Measurements from ENCODE around the gene YTHDC2. TPM values are rescaled to one million over a fixed set of nuclear protein-coding genes. Genes with fewer than 3 reads are reported as not detected.

The YTHDC2 gene
- total and polyA plus RNA-seq, 2 experiments from 2014 or later: 7.8 to 10.3 TPM

DNA sequence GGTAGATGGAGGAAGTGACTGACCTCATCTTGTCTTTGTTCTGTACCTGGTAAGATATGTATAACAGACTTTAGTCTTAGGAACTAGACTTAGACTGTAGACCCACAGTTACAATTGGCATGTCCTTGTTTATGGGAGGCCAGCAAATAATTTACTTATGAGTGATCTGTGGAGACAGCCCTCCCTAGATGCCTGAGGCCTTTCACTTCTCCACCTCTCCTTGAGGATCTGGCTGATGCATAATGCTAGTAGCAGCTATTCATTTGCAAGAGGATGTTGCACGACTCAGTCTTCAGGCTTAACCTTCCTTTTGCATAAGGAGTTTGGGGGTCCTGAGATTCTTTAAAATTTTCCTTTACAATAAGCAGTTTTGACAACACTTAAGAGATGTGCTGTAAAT, 100.7 kb downstream of the YTHDC2 start:
- Histone ChIP-seq H4K20me1 (ENCODE audit: insufficient read depth) (no peaks in the 10 kb centered on the region), H3K9me3 (ENCODE audit: low read depth) (no peaks in the 10 kb centered on the region), H2AFZ (no peak overlapping the region), H3F3A (ENCODE audit: insufficient read depth) (no peaks in the 10 kb centered on the region), H3K27ac (no peak overlapping the region), H3K27me3 (replicated peaks; ENCODE audit: insufficient read depth) (peaks cover 20% of the 10 kb centered on the region; the same call in 1 of the 2 replicates), H3K36me3 (ENCODE audit: low read depth) (no peaks in the 10 kb centered on the region), H3K4me1 (ENCODE audit: insufficient read depth) (no peaks in the 10 kb centered on the region), H3K4me2 (ENCODE audit: unreplicated experiment) (no peak overlapping the region), H3K79me2 (ENCODE audit: insufficient read depth) (no peaks in the 10 kb centered on the region), H3K9ac (no peak overlapping the region), H3K4me3 (no peak overlapping the region), H3K9me2 (ENCODE audit: insufficient read depth) (no peaks in the 10 kb centered on the region)
- peak; percentile 4 for DNase-seq
- no peak for TF ChIP-seq EZH2 (IDR thresholded peaks at IDR 0.05; ENCODE audit: insufficient read depth, poor library complexity, severe bottlenecking)
- TF ChIP-seq EZH2phosphoT487 (IDR thresholded peaks at IDR 0.05; ENCODE audit: insufficient read depth, low read depth): no peak
- in situ Hi-C loops (cut with MboI): no loop called here
- 0 to 3% methylated on average over 1 of the region's 1 CpG for WGBS, 2 experiments (ENCODE audit: low coverage in 1 of 2, low lambda C conversion rate in 2 of 2, missing lambda C conversion rate in 2 of 2)

DNA sequence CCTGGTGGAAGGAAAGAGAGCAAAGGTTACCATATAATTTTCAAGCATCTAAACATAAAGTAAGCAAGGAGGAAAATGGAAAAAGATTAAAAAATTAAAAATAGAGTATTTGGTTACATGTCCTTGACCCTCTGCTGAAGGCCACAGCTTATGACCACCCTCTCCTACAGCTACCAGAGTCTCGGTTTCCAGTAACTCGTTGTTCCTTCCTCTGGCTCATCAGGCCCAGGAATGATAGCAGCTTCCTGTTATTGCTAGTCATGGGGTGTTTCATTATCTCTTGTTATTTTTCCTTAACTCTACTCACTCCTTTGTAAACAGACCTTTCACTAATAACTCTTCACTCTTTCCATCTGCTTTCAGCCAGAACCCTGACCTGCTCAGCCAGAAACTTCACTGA, 102.2 kb downstream of the YTHDC2 start:
- Histone ChIP-seq H4K20me1 (ENCODE audit: insufficient read depth) (no peaks in the 10 kb centered on the region), H3K4me3 (no peak overlapping the region), H3K79me2 (ENCODE audit: insufficient read depth) (no peaks in the 10 kb centered on the region), H3K9ac (no peak overlapping the region), H3K27ac (no peak overlapping the region), H3K9me2 (ENCODE audit: insufficient read depth) (no peaks in the 10 kb centered on the region), H2AFZ (no peak overlapping the region), H3K4me1 (ENCODE audit: insufficient read depth) (no peaks in the 10 kb centered on the region), H3K4me2 (ENCODE audit: unreplicated experiment) (no peak overlapping the region), H3K27me3 (replicated peaks; ENCODE audit: insufficient read depth) (peaks cover 20% of the 10 kb centered on the region; the same call in 1 of the 2 replicates), H3F3A (ENCODE audit: insufficient read depth) (no peaks in the 10 kb centered on the region), H3K9me3 (ENCODE audit: low read depth) (no peaks in the 10 kb centered on the region), H3K36me3 (ENCODE audit: low read depth) (no peaks in the 10 kb centered on the region)
- DNase-seq: no peak
- in situ Hi-C loops (cut with MboI): no loop called here
- TF ChIP-seq EZH2 (IDR thresholded peaks at IDR 0.05; ENCODE audit: insufficient read depth, poor library complexity, severe bottlenecking): no peak
- TF ChIP-seq EZH2phosphoT487 (IDR thresholded peaks at IDR 0.05; ENCODE audit: insufficient read depth, low read depth): no peak
- WGBS, 2 experiments (ENCODE audit: low coverage in 1 of 2, low lambda C conversion rate in 2 of 2, missing lambda C conversion rate in 2 of 2): 53 to 55% methylated on average over 2 of the region's 2 CpGs

DNA sequence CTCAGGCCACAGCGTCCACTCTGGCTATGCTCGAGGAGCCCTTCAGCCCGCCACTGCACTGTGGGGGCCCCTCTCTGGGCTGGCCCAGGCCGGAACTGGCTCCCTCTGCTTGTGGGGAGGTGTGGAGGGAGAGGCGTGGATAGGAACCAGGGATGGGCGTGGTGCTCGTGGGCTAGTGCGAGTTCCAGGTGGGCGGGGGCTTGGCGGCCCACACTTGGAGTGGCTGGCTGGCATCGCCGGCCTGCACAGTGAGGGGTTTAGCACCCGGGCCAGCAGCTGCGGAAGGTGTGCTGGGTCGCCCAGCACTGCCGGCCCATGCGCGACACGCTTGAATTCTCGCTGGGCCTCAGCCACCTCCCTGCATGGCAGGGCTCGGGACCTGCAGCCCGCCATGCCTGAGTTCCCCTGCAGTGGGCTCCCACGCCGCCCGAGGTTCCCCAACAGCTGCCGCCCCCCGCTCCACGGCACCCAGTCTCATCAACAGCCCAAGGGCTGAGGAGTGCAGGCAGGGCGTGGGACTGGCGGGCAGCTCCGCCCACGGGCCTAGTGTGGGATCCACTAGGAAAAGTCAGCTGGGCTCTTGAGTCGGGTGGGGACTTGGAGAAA, 103.8 kb downstream of the YTHDC2 start:
- Histone ChIP-seq H3F3A (ENCODE audit: insufficient read depth) (no peaks in the 10 kb centered on the region), H3K4me1 (ENCODE audit: insufficient read depth) (no peaks in the 10 kb centered on the region), H3K27me3 (replicated peaks; ENCODE audit: insufficient read depth) (peaks cover 18% of the 10 kb centered on the region; the same call in 1 of the 2 replicates), H4K20me1 (ENCODE audit: insufficient read depth) (no peaks in the 10 kb centered on the region), H3K9me3 (ENCODE audit: low read depth) (no peaks in the 10 kb centered on the region), H3K9me2 (ENCODE audit: insufficient read depth) (no peaks in the 10 kb centered on the region), H3K27ac (no peak overlapping the region), H3K36me3 (ENCODE audit: low read depth) (no peaks in the 10 kb centered on the region), H3K4me2 (ENCODE audit: unreplicated experiment) (no peak overlapping the region), H3K9ac (no peak overlapping the region), H2AFZ (no peak overlapping the region), H3K4me3 (no peak overlapping the region), H3K79me2 (ENCODE audit: insufficient read depth) (no peaks in the 10 kb centered on the region)
- in situ Hi-C loops (cut with MboI): no loop called here
- 80 to 82% methylated on average over 21 to 28 of the region's 33 CpGs for WGBS, 2 experiments (ENCODE audit: low coverage in 1 of 2, low lambda C conversion rate in 2 of 2, missing lambda C conversion rate in 2 of 2)
- no peak for TF ChIP-seq EZH2 (IDR thresholded peaks at IDR 0.05; ENCODE audit: insufficient read depth, poor library complexity, severe bottlenecking)
- no peak for TF ChIP-seq EZH2phosphoT487 (IDR thresholded peaks at IDR 0.05; ENCODE audit: insufficient read depth, low read depth)
- DNase-seq: no peak

DNA sequence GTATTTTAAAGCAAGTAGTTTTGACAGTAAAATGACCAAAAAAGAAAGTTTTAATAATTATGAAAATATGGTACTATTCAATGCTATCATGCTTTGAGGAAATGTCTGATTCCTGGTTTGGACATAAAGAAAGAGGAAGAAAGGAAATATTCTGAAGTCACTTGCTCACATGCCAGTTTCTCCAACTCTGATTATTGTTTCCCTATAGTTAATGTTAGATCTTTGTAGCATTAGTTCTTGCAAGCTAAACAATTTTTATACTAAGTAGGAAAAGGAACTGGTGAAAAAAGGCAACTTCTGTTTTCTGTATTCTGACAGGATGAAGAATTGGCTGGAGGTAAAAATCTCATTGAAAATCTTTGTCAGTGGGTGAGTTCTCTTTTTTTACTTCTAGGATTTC, 119.5 kb downstream of the YTHDC2 start:
- no peak overlapping the region for H3K4me3 ChIP-seq
- no peak overlapping the region for H2AFZ ChIP-seq
- H3K9ac ChIP-seq: no peak overlapping the region
- in situ Hi-C loops (cut with MboI): loop anchor here (25.0 kb wide), 1 partner anchor 1429 kb away; no protein-coding TSS in a partner anchor
- TF ChIP-seq EZH2 (IDR thresholded peaks at IDR 0.05; ENCODE audit: insufficient read depth, poor library complexity, severe bottlenecking): no peak
- TF ChIP-seq EZH2phosphoT487 (IDR thresholded peaks at IDR 0.05; ENCODE audit: insufficient read depth, low read depth): no peak
- H4K20me1 ChIP-seq (ENCODE audit: insufficient read depth): no peaks in the 10 kb centered on the region
- no peaks in the 10 kb centered on the region for H3K36me3 ChIP-seq (ENCODE audit: low read depth)
- H3K27me3 ChIP-seq (replicated peaks; ENCODE audit: insufficient read depth): 0 out of 2 replicates have a peak, but pooled peaks cover 4% of the 10 kb centered on the region
- no peak overlapping the region for H3K4me2 ChIP-seq (ENCODE audit: unreplicated experiment)
- no peaks in the 10 kb centered on the region for H3K79me2 ChIP-seq (ENCODE audit: insufficient read depth)
- no peaks in the 10 kb centered on the region for H3F3A ChIP-seq (ENCODE audit: insufficient read depth)
- no peaks in the 10 kb centered on the region for H3K9me3 ChIP-seq (ENCODE audit: low read depth)
- H3K4me1 ChIP-seq (ENCODE audit: insufficient read depth): no peaks in the 10 kb centered on the region
- no peaks in the 10 kb centered on the region for H3K9me2 ChIP-seq (ENCODE audit: insufficient read depth)
- DNase-seq: no peak
- no peak overlapping the region for H3K27ac ChIP-seq

Measured in GM23248 (cell line).